IPS-15b (cell line): ENCODE results near the gene SCN11A.

ENCODE experiments used
- H3K27me3 ChIP-seq: one replicate; pipeline ENCODE4 v1.6.1; 2013; ENCODE audit warnings: low read length; ENCODE audit not compliant: control insufficient read depth, insufficient read depth
- H3K36me3 ChIP-seq: one replicate; pipeline ENCODE4 v1.6.1; 2013; ENCODE audit warnings: low read length; ENCODE audit not compliant: control insufficient read depth, insufficient read depth
- H3K4me1 ChIP-seq: one replicate; pipeline ENCODE4 v1.6.1; 2013; ENCODE audit warnings: mild to moderate bottlenecking, low read length; ENCODE audit not compliant: control insufficient read depth, insufficient read depth
- H3K4me3 ChIP-seq: one replicate; pipeline ENCODE4 v1.5.1; 2013; ENCODE audit warnings: low read depth, low read length
- H3K9ac ChIP-seq: one replicate; pipeline ENCODE4 v1.6.1; 2013; ENCODE audit warnings: low read depth, mild to moderate bottlenecking, low read length
- H3K9me3 ChIP-seq: one replicate; pipeline ENCODE4 v1.6.1; 2013; ENCODE audit warnings: mild to moderate bottlenecking, low read length; ENCODE audit not compliant: control insufficient read depth, insufficient read depth

Gene SCN11A

DNA sequence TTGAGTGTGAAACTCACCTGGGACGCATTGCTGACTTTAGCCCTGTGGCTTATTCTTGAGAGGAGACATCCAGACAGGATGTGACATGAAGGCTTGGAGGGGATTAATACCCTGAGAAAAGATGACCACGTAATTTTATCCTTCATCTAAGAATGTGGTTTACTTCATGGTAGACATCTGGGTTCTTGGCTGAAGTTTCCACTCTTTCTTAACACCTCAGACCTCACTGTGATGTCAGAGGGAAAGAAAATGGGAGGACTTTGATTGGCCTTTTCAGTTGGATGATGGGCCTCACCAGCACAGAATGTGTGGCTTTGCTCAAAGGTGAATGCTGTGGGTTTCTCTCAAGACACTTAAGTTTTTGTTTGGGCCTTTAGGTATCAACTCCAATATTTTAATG lies 39.2 kb upstream of the SCN11A start:
- no peaks in the 10 kb centered on the region for H3K9me3 ChIP-seq
- no peaks in the 10 kb centered on the region for H3K27me3 ChIP-seq
- no peaks in the 10 kb centered on the region for H3K4me1 ChIP-seq
- no peak overlapping the region for H3K4me3 ChIP-seq
- H3K9ac ChIP-seq = no peak overlapping the region
- H3K36me3 ChIP-seq = peaks cover 28% of the 10 kb centered on the region

DNA sequence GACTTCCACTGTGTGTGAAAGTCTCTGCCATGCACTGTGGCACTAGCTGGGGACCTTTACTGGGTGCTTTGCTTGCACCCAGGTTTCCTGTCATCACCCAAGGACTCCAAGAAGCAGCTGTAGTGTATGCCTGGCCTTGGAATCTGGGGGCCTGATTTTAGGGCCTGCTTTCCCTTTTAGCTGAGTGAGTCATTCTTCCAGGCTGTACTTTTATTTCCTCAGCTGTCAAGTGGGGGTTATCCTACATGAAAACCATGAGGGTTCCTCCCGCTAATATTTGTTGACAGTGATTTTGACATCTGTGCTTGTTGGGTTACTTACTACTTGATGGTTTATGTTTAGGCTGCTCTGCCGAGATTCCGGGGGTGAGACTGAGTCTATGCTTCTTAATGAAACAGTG lies 37.1 kb upstream of the SCN11A start:
- Histone ChIP-seq H3K4me1 (no peaks in the 10 kb centered on the region), H3K4me3 (no peak overlapping the region), H3K36me3 (peaks cover 21% of the 10 kb centered on the region), H3K9me3 (no peaks in the 10 kb centered on the region), H3K9ac (no peak overlapping the region), H3K27me3 (no peaks in the 10 kb centered on the region)

DNA sequence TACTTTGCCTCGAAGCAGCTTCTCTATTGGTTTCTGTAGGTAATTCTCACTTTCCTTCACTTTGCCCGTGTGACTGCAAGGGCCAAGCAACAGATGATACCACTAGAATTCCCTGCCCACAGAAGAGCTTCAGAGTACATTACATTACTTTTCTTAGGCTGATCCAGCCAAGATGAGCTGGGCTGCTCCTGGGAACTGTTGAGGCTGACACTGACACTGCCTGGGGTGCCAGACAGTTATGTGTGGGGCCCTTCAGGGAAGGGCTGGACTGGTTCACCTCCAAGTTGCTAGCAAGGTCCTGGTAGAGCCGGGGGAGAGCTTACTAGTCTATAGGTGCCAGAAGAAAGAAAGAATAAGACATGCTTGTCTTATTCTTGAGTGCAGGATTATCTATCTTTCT lies 36.7 kb upstream of the SCN11A start:
- Histone ChIP-seq H3K4me1 (no peaks in the 10 kb centered on the region), H3K36me3 (peaks cover 21% of the 10 kb centered on the region)

DNA sequence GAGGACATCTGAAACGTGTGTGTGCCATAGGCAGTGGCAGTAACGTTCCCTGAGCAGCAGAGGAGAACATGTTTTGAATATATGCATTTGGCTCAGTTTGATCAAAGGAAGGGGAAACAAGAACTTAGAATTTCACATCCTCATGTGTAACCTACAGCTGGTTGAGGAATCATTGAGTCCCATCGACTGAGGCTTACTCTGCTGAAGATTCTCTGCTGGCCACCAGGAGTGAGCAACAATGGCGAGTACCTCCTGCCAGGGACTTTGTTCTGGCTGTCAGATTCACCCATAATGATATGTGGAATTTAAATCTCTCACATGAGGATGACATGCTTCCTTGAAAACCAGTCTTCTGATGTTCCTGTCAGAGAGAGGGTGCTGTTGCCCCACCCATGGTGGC lies 34.4 kb upstream of the SCN11A start:
- Histone ChIP-seq H3K9ac (no peak overlapping the region), H3K36me3 (peaks cover 21% of the 10 kb centered on the region)

More for the DNA sequence above, 36.7 kb upstream of the SCN11A start:
- no peaks in the 10 kb centered on the region for H3K27me3 ChIP-seq
- no peaks in the 10 kb centered on the region for H3K9me3 ChIP-seq
- no peak overlapping the region for H3K9ac ChIP-seq
- H3K4me3 ChIP-seq = no peak overlapping the region

DNA sequence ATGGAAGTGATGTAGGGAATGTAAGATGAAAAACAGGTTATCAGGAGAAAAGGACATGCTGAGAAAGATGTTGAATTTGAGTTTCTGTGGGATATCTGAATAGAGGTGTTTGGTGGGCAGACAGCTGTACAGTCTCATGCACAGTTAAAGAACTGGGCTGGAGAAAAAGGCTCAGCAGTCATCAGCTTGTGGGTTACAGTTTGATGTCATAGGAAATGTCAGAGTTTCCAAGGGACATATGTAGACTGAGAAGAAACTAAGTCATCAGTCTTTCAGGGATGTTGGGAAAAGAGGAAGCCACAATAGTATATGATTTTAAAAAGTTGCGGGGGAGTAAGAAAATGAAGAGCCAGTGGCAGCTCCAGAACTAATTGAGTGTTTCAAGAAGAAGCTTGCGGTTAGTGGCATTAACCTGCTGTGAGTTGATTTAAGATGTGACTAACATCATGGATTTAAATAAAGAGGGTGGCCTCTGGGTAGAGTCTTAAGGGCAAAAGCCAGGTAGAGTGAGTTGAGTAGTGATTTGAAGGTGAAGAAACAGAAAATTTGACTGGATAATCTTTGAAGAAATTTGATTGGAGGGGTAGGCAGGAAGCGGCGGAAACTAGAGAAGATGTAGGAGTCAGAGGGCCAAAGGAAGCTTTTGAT lies 31.0 kb upstream of the SCN11A start:
- Histone ChIP-seq H3K27me3 (no peaks in the 10 kb centered on the region), H3K36me3 (peaks cover 11% of the 10 kb centered on the region), H3K4me3 (no peak overlapping the region), H3K9ac (no peak overlapping the region), H3K4me1 (no peaks in the 10 kb centered on the region), H3K9me3 (no peaks in the 10 kb centered on the region)

More for the DNA sequence above, 34.4 kb upstream of the SCN11A start:
- no peak overlapping the region for H3K4me3 ChIP-seq
- no peaks in the 10 kb centered on the region for H3K9me3 ChIP-seq
- H3K4me1 ChIP-seq = no peaks in the 10 kb centered on the region
- H3K27me3 ChIP-seq = no peaks in the 10 kb centered on the region

DNA sequence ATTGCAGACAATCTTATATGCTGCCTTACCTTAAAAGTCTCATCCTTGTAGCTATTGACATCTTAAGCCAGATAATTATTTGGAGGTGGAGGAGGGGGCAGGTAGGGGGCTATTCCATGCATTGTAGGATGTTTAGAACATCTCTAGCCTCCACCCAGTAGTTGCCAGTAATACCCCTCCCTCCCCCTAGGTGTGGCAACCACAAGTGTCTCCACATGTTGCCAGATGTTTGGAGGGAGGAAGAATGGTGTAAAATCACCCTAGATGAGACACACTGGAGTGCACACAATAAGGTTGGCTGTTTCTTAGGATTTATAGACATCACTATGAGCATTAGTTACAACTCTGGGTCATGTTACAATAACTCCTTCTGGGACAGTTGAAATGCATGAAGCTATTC lies 28.3 kb upstream of the SCN11A start:
- no peaks in the 10 kb centered on the region for H3K9me3 ChIP-seq
- no peaks in the 10 kb centered on the region for H3K4me1 ChIP-seq
- no peaks in the 10 kb centered on the region for H3K36me3 ChIP-seq
- no peak overlapping the region for H3K9ac ChIP-seq
- H3K27me3 ChIP-seq = no peaks in the 10 kb centered on the region
- H3K4me3 ChIP-seq = no peak overlapping the region

DNA sequence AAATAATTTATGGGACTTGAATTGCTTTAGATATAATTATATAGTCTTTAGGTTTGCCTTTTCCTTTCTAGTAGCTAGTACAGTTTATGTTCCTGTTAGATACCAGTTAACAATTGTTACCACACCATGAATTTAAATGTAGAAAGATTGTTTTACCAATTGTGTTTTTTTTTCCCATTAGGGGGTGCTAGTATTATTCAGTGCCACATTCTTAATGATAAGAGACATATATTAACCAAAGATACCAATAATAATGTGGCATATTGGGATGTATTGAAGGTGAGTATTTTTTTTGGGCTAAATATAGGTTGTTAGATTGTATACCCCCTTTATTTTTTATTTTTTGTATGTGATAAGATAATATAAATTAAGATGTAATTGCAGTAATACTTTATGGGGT lies 27.8 kb upstream of the SCN11A start:
- H3K36me3 ChIP-seq = no peaks in the 10 kb centered on the region

DNA sequence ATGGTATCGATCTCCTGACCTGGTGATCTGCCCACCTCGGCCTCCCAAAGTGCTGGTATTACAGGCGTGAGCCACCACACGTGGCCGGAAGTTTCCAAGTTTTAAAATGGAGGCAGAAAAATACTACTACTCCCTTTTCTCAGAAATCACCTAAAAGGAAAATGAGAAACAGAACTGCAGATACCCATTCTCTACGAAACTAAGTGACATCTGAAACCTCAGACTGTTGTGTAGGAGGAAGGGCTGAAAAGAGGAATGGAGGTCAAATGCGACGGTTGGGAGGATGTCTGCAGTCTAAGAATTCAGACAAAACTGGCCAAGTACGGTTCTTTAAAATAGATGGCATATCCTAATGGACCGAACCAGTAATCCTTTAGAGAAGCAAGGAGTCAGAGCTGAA lies 24.2 kb upstream of the SCN11A start:
- H3K27me3 ChIP-seq = no peaks in the 10 kb centered on the region
- no peak overlapping the region for H3K9ac ChIP-seq
- H3K4me3 ChIP-seq = no peak overlapping the region
- H3K36me3 ChIP-seq = no peaks in the 10 kb centered on the region
- H3K4me1 ChIP-seq = no peaks in the 10 kb centered on the region
- H3K9me3 ChIP-seq = no peaks in the 10 kb centered on the region

More for the DNA sequence above, 27.8 kb upstream of the SCN11A start:
- Histone ChIP-seq H3K4me3 (no peak overlapping the region), H3K27me3 (no peaks in the 10 kb centered on the region), H3K9ac (no peak overlapping the region), H3K9me3 (no peaks in the 10 kb centered on the region), H3K4me1 (no peaks in the 10 kb centered on the region)

DNA sequence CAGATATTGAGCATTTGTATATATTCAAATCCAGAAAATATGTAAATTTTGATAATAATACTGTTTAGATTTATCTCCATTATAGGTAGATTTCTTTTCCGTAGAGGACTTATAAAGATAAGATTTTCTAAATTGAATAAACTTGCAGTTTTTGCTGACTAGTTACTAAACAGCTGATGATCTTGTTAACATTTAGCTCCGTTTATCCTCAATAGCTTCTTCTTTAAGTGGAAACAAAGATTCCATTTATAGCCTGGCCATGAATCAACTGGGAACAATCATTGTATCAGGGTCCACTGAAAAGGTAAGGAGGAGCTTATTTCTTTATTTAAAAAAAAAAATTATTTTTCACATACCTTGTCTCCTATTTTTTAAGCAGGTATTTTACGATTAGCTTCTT lies 16.8 kb upstream of the SCN11A start:
- no peaks in the 10 kb centered on the region for H3K36me3 ChIP-seq
- H3K27me3 ChIP-seq = no peaks in the 10 kb centered on the region

DNA sequence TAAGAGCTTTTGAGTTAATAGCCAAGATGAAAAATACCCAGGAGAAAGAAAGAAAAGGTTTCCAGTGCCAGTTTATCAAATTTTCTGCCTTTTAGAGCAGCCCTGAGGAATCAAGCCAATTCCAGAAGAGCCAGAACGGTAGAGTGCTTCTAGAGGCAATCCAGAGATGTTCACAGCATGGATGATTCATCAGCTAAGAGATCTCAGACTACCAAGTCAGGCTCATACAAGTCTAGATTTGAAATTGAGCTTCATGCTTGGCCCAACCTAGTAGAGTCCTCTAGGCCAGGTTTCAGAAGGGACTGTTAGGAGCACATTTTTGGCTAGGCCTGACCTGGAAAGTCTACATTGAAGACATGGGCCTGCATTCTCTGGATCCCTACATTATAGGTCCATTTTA lies 15.5 kb upstream of the SCN11A start:
- H3K9ac ChIP-seq = no peak overlapping the region
- no peaks in the 10 kb centered on the region for H3K27me3 ChIP-seq
- H3K4me3 ChIP-seq = no peak overlapping the region
- H3K36me3 ChIP-seq = no peaks in the 10 kb centered on the region
- no peaks in the 10 kb centered on the region for H3K4me1 ChIP-seq
- H3K9me3 ChIP-seq = no peaks in the 10 kb centered on the region

More for the DNA sequence above, 16.8 kb upstream of the SCN11A start:
- H3K4me3 ChIP-seq = no peak overlapping the region
- H3K4me1 ChIP-seq = no peaks in the 10 kb centered on the region
- no peaks in the 10 kb centered on the region for H3K9me3 ChIP-seq
- no peak overlapping the region for H3K9ac ChIP-seq

DNA sequence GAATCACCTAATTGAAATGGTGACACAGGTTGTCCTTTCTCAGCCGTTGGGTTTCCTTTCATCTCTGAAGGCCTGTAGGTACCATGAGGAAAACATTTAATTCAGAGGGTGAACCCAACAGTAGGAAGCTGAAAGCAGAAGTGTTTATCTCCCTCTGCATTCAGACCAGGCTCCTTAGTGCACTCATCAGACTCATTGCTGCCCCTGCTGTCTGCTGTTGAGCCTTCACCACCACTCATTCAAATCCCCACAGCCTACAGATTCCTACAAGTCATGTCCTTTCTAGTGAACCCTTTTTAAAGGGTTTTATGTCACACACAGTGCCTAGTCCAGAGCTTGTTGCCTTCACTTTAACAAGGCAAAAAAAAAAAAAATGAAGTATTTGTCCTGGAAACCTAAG lies 13.5 kb upstream of the SCN11A start:
- H3K9me3 ChIP-seq = no peaks in the 10 kb centered on the region
- H3K36me3 ChIP-seq = no peaks in the 10 kb centered on the region
- no peak overlapping the region for H3K4me3 ChIP-seq
- no peaks in the 10 kb centered on the region for H3K4me1 ChIP-seq
- no peak overlapping the region for H3K9ac ChIP-seq
- H3K27me3 ChIP-seq = no peaks in the 10 kb centered on the region

DNA sequence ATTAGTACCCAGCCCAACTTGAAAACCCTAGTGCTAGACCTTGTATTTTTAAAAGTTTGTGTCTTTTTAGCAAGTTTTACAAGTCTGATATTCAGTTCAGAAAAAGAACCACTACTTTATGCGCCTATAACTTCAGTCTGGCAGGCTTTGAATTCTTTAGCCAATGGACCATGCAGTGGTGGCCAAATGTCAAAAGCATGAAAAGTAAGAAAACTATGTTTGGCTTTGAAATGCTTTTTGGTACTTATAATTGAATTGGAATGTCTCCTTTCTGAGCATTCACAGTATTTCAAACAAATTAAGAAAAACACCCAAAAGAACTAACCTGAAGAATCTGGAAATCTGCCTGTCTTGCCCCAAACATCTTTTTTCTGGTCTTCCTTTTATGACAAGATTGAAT lies 12.9 kb upstream of the SCN11A start:
- Histone ChIP-seq H3K9ac (no peak overlapping the region), H3K27me3 (no peaks in the 10 kb centered on the region), H3K36me3 (no peaks in the 10 kb centered on the region), H3K9me3 (no peaks in the 10 kb centered on the region), H3K4me3 (no peak overlapping the region), H3K4me1 (no peaks in the 10 kb centered on the region)
